DND-41 (cell line): ENCODE data around the gene OR56A5.

Experiments
- CTCF ChIP-seq: IDR thresholded peaks from 2 replicates; pipeline ENCODE4 v1.5.1; 2012; ENCODE audit warnings: borderline replicate concordance, low read length, moderate library complexity, mild to moderate bottlenecking; ENCODE audit not compliant: poor library complexity, severe bottlenecking; ENCODE audit errors: extremely low read depth
- EZH2 ChIP-seq: IDR thresholded peaks from 3 replicates; pipeline ENCODE4 v1.6.1; 2012; ENCODE audit warnings: borderline replicate concordance, low read depth, mild to moderate bottlenecking, moderate library complexity, low read length, inconsistent platforms; ENCODE audit not compliant: severe bottlenecking

GRCh38 chr11:5941951-5942350 is 26.3 kb downstream of the OR56A5 start, which contains the start of gene OR56A3:
- TF ChIP-seq CTCF (no peak), EZH2 (no peak)
